ENCODE data around the gene MECP2. TPM values are rescaled to one million over a fixed set of nuclear protein-coding genes. Genes with fewer than 3 reads are reported as not detected.

Gene MECP2
- polyA plus RNA-seq, 2 donors, result 9.3 to 13.0 TPM

GRCh38 chrX:154043003-154043763 is 54.3 kb downstream of the MECP2 start:
- H3K27me3 ChIP-seq (ENCODE audit: control insufficient read depth in 1 of 2, insufficient read depth in 2 of 2, low read length in 2 of 2), result no peaks in the 10 kb centered on the region
- H3K27ac ChIP-seq (ENCODE audit: low read depth in 2 of 2, low read length in 1 of 2), result no peak overlapping the region
- no peak overlapping the region for H3K4me3 ChIP-seq (ENCODE audit: low read depth in 1 of 2, low read length in 2 of 2)
- H3K9me3 ChIP-seq (ENCODE audit: control insufficient read depth in 2 of 2, insufficient read depth in 1 of 2, low read depth in 1 of 2, low read length in 1 of 2), result no peaks in the 10 kb centered on the region
- H3K36me3 ChIP-seq (ENCODE audit: control insufficient read depth in 2 of 2, insufficient read depth in 2 of 2, low read length in 1 of 2), result no peaks in the 10 kb centered on the region
- H3K4me1 ChIP-seq (ENCODE audit: control insufficient read depth in 2 of 2, insufficient read depth in 2 of 2, low read length in 1 of 2), result peaks cover 0 to 7% of the 10 kb centered on the region in 2 donors
- 69 to 79% methylated on average over 5 of the region's 5 CpGs for WGBS, 2 donors

GRCh38 chrX:154040863-154041262 is 56.7 kb downstream of the MECP2 start:
- Histone ChIP-seq H3K4me3 (ENCODE audit: low read depth in 1 of 2, low read length in 2 of 2) (no peak overlapping the region), H3K27ac (ENCODE audit: low read depth in 2 of 2, low read length in 1 of 2) (no peak overlapping the region), H3K9me3 (ENCODE audit: control insufficient read depth in 2 of 2, insufficient read depth in 1 of 2, low read depth in 1 of 2, low read length in 1 of 2) (no peaks in the 10 kb centered on the region), H3K4me1 (ENCODE audit: control insufficient read depth in 2 of 2, insufficient read depth in 2 of 2, low read length in 1 of 2) (peaks cover 0 to 2% of the 10 kb centered on the region in 2 donors), H3K36me3 (ENCODE audit: control insufficient read depth in 2 of 2, insufficient read depth in 2 of 2, low read length in 1 of 2) (no peaks in the 10 kb centered on the region), H3K27me3 (ENCODE audit: control insufficient read depth in 1 of 2, insufficient read depth in 2 of 2, low read length in 2 of 2) (no peaks in the 10 kb centered on the region)
- 84% methylated on average over 13 of the region's 13 CpGs for WGBS, 2 donors

- 46 to 50% methylated on average over 7 of the region's 7 CpGs for WGBS, 2 donors
- peaks cover 0 to 2% of the 10 kb centered on the region in 2 donors for H3K4me1 ChIP-seq (ENCODE audit: control insufficient read depth in 2 of 2, insufficient read depth in 2 of 2, low read length in 1 of 2)
- H3K27ac ChIP-seq (ENCODE audit: low read depth in 2 of 2, low read length in 1 of 2), result no peak overlapping the region
- no peak overlapping the region for H3K4me3 ChIP-seq (ENCODE audit: low read depth in 1 of 2, low read length in 2 of 2)
- no peaks in the 10 kb centered on the region for H3K9me3 ChIP-seq (ENCODE audit: control insufficient read depth in 2 of 2, insufficient read depth in 1 of 2, low read depth in 1 of 2, low read length in 1 of 2)
- no peaks in the 10 kb centered on the region for H3K36me3 ChIP-seq (ENCODE audit: control insufficient read depth in 2 of 2, insufficient read depth in 2 of 2, low read length in 1 of 2)
- H3K27me3 ChIP-seq (ENCODE audit: control insufficient read depth in 1 of 2, insufficient read depth in 2 of 2, low read length in 2 of 2), result no peaks in the 10 kb centered on the region
Observed at GRCh38 chrX:154040307-154040756, 57.2 kb downstream of the MECP2 start.

GRCh38 chrX:154039577-154039976 is 57.9 kb downstream of the MECP2 start:
- no peaks in the 10 kb centered on the region for H3K27me3 ChIP-seq (ENCODE audit: control insufficient read depth in 1 of 2, insufficient read depth in 2 of 2, low read length in 2 of 2)
- no peaks in the 10 kb centered on the region for H3K36me3 ChIP-seq (ENCODE audit: control insufficient read depth in 2 of 2, insufficient read depth in 2 of 2, low read length in 1 of 2)
- WGBS, 2 donors, result 86 to 90% methylated on average over 11 of the region's 11 CpGs
- no peak overlapping the region for H3K27ac ChIP-seq (ENCODE audit: low read depth in 2 of 2, low read length in 1 of 2)
- H3K4me1 ChIP-seq (ENCODE audit: control insufficient read depth in 2 of 2, insufficient read depth in 2 of 2, low read length in 1 of 2), result peaks cover 0 to 2% of the 10 kb centered on the region in 2 donors
- H3K9me3 ChIP-seq (ENCODE audit: control insufficient read depth in 2 of 2, insufficient read depth in 1 of 2, low read depth in 1 of 2, low read length in 1 of 2), result no peaks in the 10 kb centered on the region
- no peak overlapping the region for H3K4me3 ChIP-seq (ENCODE audit: low read depth in 1 of 2, low read length in 2 of 2)

- H3K4me3 ChIP-seq (ENCODE audit: low read depth in 1 of 2, low read length in 2 of 2), result no peak overlapping the region
- no peak overlapping the region for H3K27ac ChIP-seq (ENCODE audit: low read depth in 2 of 2, low read length in 1 of 2)
- peaks cover 0 to under 1% of the 10 kb centered on the region in 2 donors for H3K27me3 ChIP-seq (ENCODE audit: control insufficient read depth in 1 of 2, insufficient read depth in 2 of 2, low read length in 2 of 2)
- WGBS, 2 donors, result 72 to 77% methylated on average over 5 of the region's 5 CpGs
- no peaks in the 10 kb centered on the region for H3K36me3 ChIP-seq (ENCODE audit: control insufficient read depth in 2 of 2, insufficient read depth in 2 of 2, low read length in 1 of 2)
- peaks cover 0 to 2% of the 10 kb centered on the region in 2 donors for H3K4me1 ChIP-seq (ENCODE audit: control insufficient read depth in 2 of 2, insufficient read depth in 2 of 2, low read length in 1 of 2)
- no peaks in the 10 kb centered on the region for H3K9me3 ChIP-seq (ENCODE audit: control insufficient read depth in 2 of 2, insufficient read depth in 1 of 2, low read depth in 1 of 2, low read length in 1 of 2)
Observed at GRCh38 chrX:154038656-154039055, 58.9 kb downstream of the MECP2 start.

- H3K4me3 ChIP-seq (ENCODE audit: low read depth in 1 of 2, low read length in 2 of 2), result no peak overlapping the region
- peaks cover 0 to 6% of the 10 kb centered on the region in 2 donors for H3K27me3 ChIP-seq (ENCODE audit: control insufficient read depth in 1 of 2, insufficient read depth in 2 of 2, low read length in 2 of 2)
- 77 to 83% methylated on average over 5 of the region's 5 CpGs for WGBS, 2 donors
- no peak overlapping the region for H3K27ac ChIP-seq (ENCODE audit: low read depth in 2 of 2, low read length in 1 of 2)
- no peaks in the 10 kb centered on the region for H3K36me3 ChIP-seq (ENCODE audit: control insufficient read depth in 2 of 2, insufficient read depth in 2 of 2, low read length in 1 of 2)
- no peaks in the 10 kb centered on the region for H3K9me3 ChIP-seq (ENCODE audit: control insufficient read depth in 2 of 2, insufficient read depth in 1 of 2, low read depth in 1 of 2, low read length in 1 of 2)
- peaks cover 0 to 2% of the 10 kb centered on the region in 2 donors for H3K4me1 ChIP-seq (ENCODE audit: control insufficient read depth in 2 of 2, insufficient read depth in 2 of 2, low read length in 1 of 2)
Observed at GRCh38 chrX:154037754-154038153, 59.8 kb downstream of the MECP2 start.

GRCh38 chrX:154036513-154036912 is 61.0 kb downstream of the MECP2 start:
- no peak overlapping the region for H3K4me3 ChIP-seq (ENCODE audit: low read depth in 1 of 2, low read length in 2 of 2)
- peaks cover 0 to 7% of the 10 kb centered on the region in 2 donors for H3K36me3 ChIP-seq (ENCODE audit: control insufficient read depth in 2 of 2, insufficient read depth in 2 of 2, low read length in 1 of 2)
- H3K4me1 ChIP-seq (ENCODE audit: control insufficient read depth in 2 of 2, insufficient read depth in 2 of 2, low read length in 1 of 2), result peaks cover 0 to 2% of the 10 kb centered on the region in 2 donors
- WGBS, 2 donors, result 79 to 92% methylated on average over 8 of the region's 8 CpGs
- H3K27me3 ChIP-seq (ENCODE audit: control insufficient read depth in 1 of 2, insufficient read depth in 2 of 2, low read length in 2 of 2), result peaks cover 0 to 13% of the 10 kb centered on the region in 2 donors
- H3K9me3 ChIP-seq (ENCODE audit: control insufficient read depth in 2 of 2, insufficient read depth in 1 of 2, low read depth in 1 of 2, low read length in 1 of 2), result no peaks in the 10 kb centered on the region
- no peak overlapping the region for H3K27ac ChIP-seq (ENCODE audit: low read depth in 2 of 2, low read length in 1 of 2)

- peaks cover 0 to 13% of the 10 kb centered on the region in 2 donors for H3K27me3 ChIP-seq (ENCODE audit: control insufficient read depth in 1 of 2, insufficient read depth in 2 of 2, low read length in 2 of 2)
- H3K4me1 ChIP-seq (ENCODE audit: control insufficient read depth in 2 of 2, insufficient read depth in 2 of 2, low read length in 1 of 2), result no peaks in the 10 kb centered on the region
- no peak overlapping the region for H3K27ac ChIP-seq (ENCODE audit: low read depth in 2 of 2, low read length in 1 of 2)
- no peaks in the 10 kb centered on the region for H3K9me3 ChIP-seq (ENCODE audit: control insufficient read depth in 2 of 2, insufficient read depth in 1 of 2, low read depth in 1 of 2, low read length in 1 of 2)
- H3K36me3 ChIP-seq (ENCODE audit: control insufficient read depth in 2 of 2, insufficient read depth in 2 of 2, low read length in 1 of 2), result peaks cover 0 to 16% of the 10 kb centered on the region in 2 donors
- H3K4me3 ChIP-seq (ENCODE audit: low read depth in 1 of 2, low read length in 2 of 2), result no peak overlapping the region
- WGBS, 2 donors, result 96 to 97% methylated on average over 2 of the region's 2 CpGs
Observed at GRCh38 chrX:154033848-154034247, 63.7 kb downstream of the MECP2 start.

GRCh38 chrX:154032653-154033052 is 64.9 kb downstream of the MECP2 start:
- Histone ChIP-seq H3K27me3 (ENCODE audit: control insufficient read depth in 1 of 2, insufficient read depth in 2 of 2, low read length in 2 of 2) (peaks cover 0 to 13% of the 10 kb centered on the region in 2 donors), H3K4me3 (ENCODE audit: low read depth in 1 of 2, low read length in 2 of 2) (no peak overlapping the region), H3K27ac (ENCODE audit: low read depth in 2 of 2, low read length in 1 of 2) (no peak overlapping the region), H3K36me3 (ENCODE audit: control insufficient read depth in 2 of 2, insufficient read depth in 2 of 2, low read length in 1 of 2) (peaks cover 0 to 21% of the 10 kb centered on the region in 2 donors), H3K9me3 (ENCODE audit: control insufficient read depth in 2 of 2, insufficient read depth in 1 of 2, low read depth in 1 of 2, low read length in 1 of 2) (no peaks in the 10 kb centered on the region), H3K4me1 (ENCODE audit: control insufficient read depth in 2 of 2, insufficient read depth in 2 of 2, low read length in 1 of 2) (no peaks in the 10 kb centered on the region)
- 71 to 74% methylated on average over 9 of the region's 9 CpGs for WGBS, 2 donors

- Histone ChIP-seq H3K27me3 (ENCODE audit: control insufficient read depth in 1 of 2, insufficient read depth in 2 of 2, low read length in 2 of 2) (peaks cover 0 to 13% of the 10 kb centered on the region in 2 donors), H3K36me3 (ENCODE audit: control insufficient read depth in 2 of 2, insufficient read depth in 2 of 2, low read length in 1 of 2) (peaks cover 0 to 21% of the 10 kb centered on the region in 2 donors)
Observed at GRCh38 chrX:154032160-154032559, 65.4 kb downstream of the MECP2 start.

More at GRCh38 chrX:154032160-154032559, 65.4 kb downstream of the MECP2 start:
- 85 to 91% methylated on average over 11 of the region's 11 CpGs for WGBS, 2 donors
- Histone ChIP-seq H3K4me1 (ENCODE audit: control insufficient read depth in 2 of 2, insufficient read depth in 2 of 2, low read length in 1 of 2) (no peaks in the 10 kb centered on the region), H3K27ac (ENCODE audit: low read depth in 2 of 2, low read length in 1 of 2) (no peak overlapping the region), H3K9me3 (ENCODE audit: control insufficient read depth in 2 of 2, insufficient read depth in 1 of 2, low read depth in 1 of 2, low read length in 1 of 2) (no peaks in the 10 kb centered on the region), H3K4me3 (ENCODE audit: low read depth in 1 of 2, low read length in 2 of 2) (no peak overlapping the region)

All from esophagus (tissue), 2 donors.